PC-3 (cell line): Measurements from ENCODE around the gene C5AR1. TPM values are rescaled to one million over a fixed set of nuclear protein-coding genes. Genes with fewer than 3 reads are reported as not detected.

Experiments
- ATAC-seq: fragments of 200-7000 bp; cut with Tn5 transposase; 2 replicates; pipeline ENCODE4 v1.9.1; 2020; ENCODE audit warnings: mild to moderate bottlenecking, moderate library complexity
- BruUV-seq: library from RNA; stranded (reverse); fragments of 400-500 nt; replicated peaks from 2 replicates; lab custom pipeline; 2021; lab: Mats Ljungman, UMichigan
- CTCF ChIA-PET: fragments of 300-600 bp; sonication (Branson Sonifier 250); formaldehyde crosslinking; loops from one replicate; lab custom pipeline; 2022; ENCODE audit warnings: antibody characterized with exemption; lab: Charles Lee
- POLR2A ChIA-PET: fragments of 300-600 bp; sonication (Branson Sonifier 250); formaldehyde crosslinking; loops from one replicate; lab custom pipeline; 2022; ENCODE audit warnings: antibody characterized with exemption; ENCODE audit not compliant: unreplicated experiment; lab: Charles Lee
- DNase-seq: peaks from one replicate; pipeline ENCODE4 v3.0.0-alpha.2; 2015
- H2AFZ ChIP-seq: fragments of 300-600 bp; sonication (generic); 2 replicates; pipeline ENCODE4 v1.6.0; 2016; ENCODE audit warnings: antibody characterized with exemption, low read length
- H3F3A ChIP-seq: fragments of 300-600 bp; sonication (generic); one replicate; pipeline ENCODE4 v1.6.0; 2017; ENCODE audit warnings: antibody characterized with exemption, low read length, control low read depth, mild to moderate bottlenecking; ENCODE audit not compliant: unreplicated experiment
- H3K27ac ChIP-seq: fragments of 300-600 bp; sonication (generic); 2 replicates; pipeline ENCODE4 v1.5.1; 2016; ENCODE audit warnings: mild to moderate bottlenecking, low read length
- H3K27me3 ChIP-seq: fragments of 300-600 bp; sonication (generic); 2 replicates; pipeline ENCODE4 v1.6.1; 2016; ENCODE audit warnings: low read length, mixed read lengths
- H3K36me3 ChIP-seq: fragments of 300-600 bp; sonication (generic); 2 replicates; pipeline ENCODE4 v1.6.1; 2016; ENCODE audit warnings: low read depth, mixed run types, low read length, mixed read lengths
- H3K4me1 ChIP-seq: fragments of 300-600 bp; sonication (generic); 2 replicates; pipeline ENCODE4 v1.5.1; 2016; ENCODE audit warnings: low read length; ENCODE audit not compliant: insufficient read depth
- H3K4me2 ChIP-seq: fragments of 300-600 bp; sonication (generic); 2 replicates; pipeline ENCODE4 v1.6.0; 2016; ENCODE audit warnings: low read length
- H3K4me3 ChIP-seq: fragments of 300-600 bp; sonication (generic); 2 replicates; pipeline ENCODE4 v1.5.1; 2016; ENCODE audit warnings: mild to moderate bottlenecking, low read length, mixed read lengths
- H3K79me2 ChIP-seq: fragments of 300-600 bp; sonication (generic); 2 replicates; pipeline ENCODE4 v1.6.1; 2017; ENCODE audit warnings: low read length, mixed read lengths
- H3K9ac ChIP-seq: fragments of 300-600 bp; sonication (generic); 2 replicates; pipeline ENCODE4 v1.6.0; 2016; ENCODE audit warnings: mild to moderate bottlenecking, low read length
- H3K9me2 ChIP-seq: fragments of 300-600 bp; sonication (generic); replicated peaks from 2 replicates; pipeline ENCODE4 v1.6.1; 2016; ENCODE audit warnings: mixed run types, low read length, mixed read lengths
- H3K9me3 ChIP-seq: fragments of 300-600 bp; sonication (generic); 2 replicates; pipeline ENCODE4 v1.6.1; 2016; ENCODE audit warnings: low read length, mixed read lengths
- H4K20me1 ChIP-seq: fragments of 300-600 bp; sonication (generic); 2 replicates; pipeline ENCODE4 v1.6.1; 2016; ENCODE audit warnings: low read length, mixed read lengths
- CTCF ChIP-seq: fragments of 300-600 bp; sonication (generic); conservative IDR thresholded peaks from 2 replicates; pipeline ENCODE4 v1.5.1; 2017; ENCODE audit warnings: antibody characterized with exemption, low read depth, mild to moderate bottlenecking, low read length
- EZH2 ChIP-seq: fragments of 300-600 bp; sonication (generic); IDR thresholded peaks from one replicate; pipeline ENCODE4 v1.6.1; 2017; ENCODE audit warnings: antibody characterized with exemption, mild to moderate bottlenecking, low read length; ENCODE audit not compliant: unreplicated experiment
- EZH2phosphoT487 ChIP-seq: fragments of 300-600 bp; sonication (generic); IDR thresholded peaks from 2 replicates; pipeline ENCODE4 v1.6.1; 2018; ENCODE audit warnings: mild to moderate bottlenecking, antibody characterized with exemption, low read length, borderline replicate concordance
- intact Hi-C: fragments of 100-400 bp; cut with micrococcal nuclease; formaldehyde crosslinking; loops from 2 replicates; pipeline ENCODE4 v1.9.0; 2023
- total RNA-seq: library from RNA; depleted of rRNA; stranded (reverse); fragments of >200 nt; gene quantifications from 2 replicates; pipeline ENCODE4 v1.2.3, GENCODE V29; 2014

C5AR1 gene
- total RNA-seq, 1 experiment from 2014 or later: not detected

- H3K36me3 ChIP-seq: no peaks in the 10 kb centered on the region
- DNase-seq (no peak), ATAC-seq (no peak)
- H3K27me3 ChIP-seq: no peaks in the 10 kb centered on the region
- H3K4me3 ChIP-seq: no peak overlapping the region
- intact Hi-C loops: no loop called here
- H3F3A ChIP-seq: no peaks in the 10 kb centered on the region
- BruUV-seq: no TSS peak
- H3K9ac ChIP-seq: no peak overlapping the region
- H2AFZ ChIP-seq: no peak overlapping the region
- no peak overlapping the region for H3K27ac ChIP-seq
- H3K9me3 ChIP-seq: no peaks in the 10 kb centered on the region
- TF ChIP-seq CTCF: no peak
- TF ChIP-seq EZH2phosphoT487: no peak
- no peak for TF ChIP-seq EZH2
- POLR2A ChIA-PET: no interaction called here
- CTCF ChIA-PET: no interaction called here
- peaks cover 3% of the 10 kb centered on the region; the same call in 1 of the 2 replicates for H3K4me1 ChIP-seq
- H4K20me1 ChIP-seq: no peaks in the 10 kb centered on the region
- no peaks in the 10 kb centered on the region for H3K9me2 ChIP-seq
- H3K4me2 ChIP-seq: no peak overlapping the region
- H3K79me2 ChIP-seq: no peaks in the 10 kb centered on the region
Observed at GRCh38 chr19:47319923-47320871, 10.5 kb downstream of the C5AR1 start.

GRCh38 chr19:47321630-47322029 lies 12.0 kb downstream of the C5AR1 start:
- no TSS peak for BruUV-seq
- ChIA-PET CTCF (no interaction called here), POLR2A (no interaction called here)
- no peak for DNase-seq
- no peak overlapping the region for H3K27ac ChIP-seq
- no peaks in the 10 kb centered on the region for H3K27me3 ChIP-seq
- no peaks in the 10 kb centered on the region for H3K9me2 ChIP-seq
- no peaks in the 10 kb centered on the region for H3K36me3 ChIP-seq
- intact Hi-C loops: no loop called here
- no peak for ATAC-seq
- H3K4me1 ChIP-seq: no peaks in the 10 kb centered on the region
- H3K9me3 ChIP-seq: no peaks in the 10 kb centered on the region
- no peak overlapping the region for H3K9ac ChIP-seq
- H4K20me1 ChIP-seq: no peaks in the 10 kb centered on the region
- TF ChIP-seq EZH2 (no peak), EZH2phosphoT487 (no peak)
- H3K79me2 ChIP-seq: no peaks in the 10 kb centered on the region
- H3F3A ChIP-seq: no peaks in the 10 kb centered on the region
- H2AFZ ChIP-seq: no peak overlapping the region
- H3K4me2 ChIP-seq: no peak overlapping the region
- no peak overlapping the region for H3K4me3 ChIP-seq

GRCh38 chr19:47322058-47322457 lies 12.4 kb downstream of the C5AR1 start:
- Histone ChIP-seq H3K9me3 (no peaks in the 10 kb centered on the region), H3K4me3 (no peak overlapping the region), H2AFZ (no peak overlapping the region), H3F3A (no peaks in the 10 kb centered on the region), H4K20me1 (no peaks in the 10 kb centered on the region), H3K27ac (no peak overlapping the region), H3K4me1 (no peaks in the 10 kb centered on the region), H3K9me2 (no peaks in the 10 kb centered on the region), H3K4me2 (no peak overlapping the region), H3K36me3 (no peaks in the 10 kb centered on the region), H3K27me3 (no peaks in the 10 kb centered on the region), H3K79me2 (no peaks in the 10 kb centered on the region), H3K9ac (no peak overlapping the region)
- ChIA-PET POLR2A (no interaction called here), CTCF (no interaction called here)
- TF ChIP-seq EZH2phosphoT487: no peak
- no peak for TF ChIP-seq EZH2
- TF ChIP-seq CTCF: no peak
- ATAC-seq: no peak
- no TSS peak for BruUV-seq
- DNase-seq: no peak
- intact Hi-C loops: no loop called here
